ENCODE measurements around the gene ZNF266.

The ZNF266 gene

DNA sequence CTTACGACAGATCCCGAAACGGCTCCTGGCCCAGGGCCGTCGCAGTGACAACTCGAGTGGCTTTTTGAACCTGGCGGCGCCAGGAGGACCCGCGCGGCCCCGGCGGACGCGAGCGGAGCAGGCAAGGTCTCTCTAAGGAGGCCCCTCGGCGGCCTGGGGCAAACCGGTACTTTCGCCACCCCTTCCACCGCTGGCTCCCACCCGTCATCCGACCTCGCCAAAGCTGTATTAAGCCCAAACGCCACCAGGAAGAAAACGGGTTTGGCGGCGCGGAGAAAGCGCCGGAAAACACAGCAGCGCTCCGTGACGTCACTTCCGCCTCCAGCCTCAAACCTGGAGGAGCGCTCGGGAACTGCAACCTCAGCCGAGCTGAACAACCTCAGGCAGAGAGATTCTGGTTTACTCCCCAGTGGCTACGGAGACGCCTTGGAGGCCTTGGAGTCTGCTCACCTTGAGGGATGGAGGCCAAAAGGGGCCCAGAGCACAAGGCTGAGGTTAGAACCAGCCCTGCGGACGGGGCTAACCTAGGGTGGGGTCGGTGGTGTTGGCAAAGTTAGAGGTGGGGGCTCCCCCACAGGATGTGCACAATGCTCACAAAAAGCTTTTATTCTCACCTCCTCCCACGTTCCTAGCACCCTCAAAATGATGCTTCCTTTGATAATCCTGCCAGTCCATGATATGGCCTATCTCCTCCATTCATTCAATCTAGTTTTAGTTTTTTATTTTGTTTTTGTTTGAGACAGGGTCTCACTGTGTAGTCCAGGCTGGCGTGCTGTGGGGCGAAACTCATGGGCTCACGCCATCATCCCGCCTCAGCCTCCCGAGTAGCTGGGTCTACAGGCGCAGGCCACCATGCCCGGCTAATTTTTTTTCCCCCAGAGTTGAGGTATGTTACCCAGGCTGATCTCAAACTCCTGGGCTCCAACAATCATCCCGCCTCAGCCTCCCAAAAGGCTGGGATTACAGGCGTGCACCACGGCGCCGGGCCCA, at the start of gene ZNF266:
Gene ZNF266 (minus strand): TSS at position 295 of the 990 bp plus-strand sequence. CDS start 15,484 bp downstream, outside the sequence.
- peak; percentile 24 to 89 (median 67) for DNase-seq

DNA sequence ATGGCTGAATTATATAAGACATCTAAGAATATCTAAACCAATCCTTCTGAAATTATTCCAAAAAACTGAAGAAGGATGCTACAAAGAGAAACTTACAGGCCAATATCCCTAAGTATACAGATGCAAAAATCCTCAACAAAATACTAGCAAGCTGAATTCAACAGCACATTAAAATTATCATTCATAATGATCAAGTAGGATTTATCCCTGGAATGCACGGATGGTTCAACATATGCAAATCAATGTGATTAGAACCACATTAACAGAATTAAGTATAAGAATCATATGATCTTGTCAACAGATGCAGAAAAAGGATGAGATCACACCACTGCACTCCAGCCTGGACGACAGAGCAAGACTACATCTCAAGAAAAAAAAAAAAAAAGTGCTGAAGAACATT, 49.8 kb upstream of the ZNF266 start:
- DNase-seq: no peak

DNA sequence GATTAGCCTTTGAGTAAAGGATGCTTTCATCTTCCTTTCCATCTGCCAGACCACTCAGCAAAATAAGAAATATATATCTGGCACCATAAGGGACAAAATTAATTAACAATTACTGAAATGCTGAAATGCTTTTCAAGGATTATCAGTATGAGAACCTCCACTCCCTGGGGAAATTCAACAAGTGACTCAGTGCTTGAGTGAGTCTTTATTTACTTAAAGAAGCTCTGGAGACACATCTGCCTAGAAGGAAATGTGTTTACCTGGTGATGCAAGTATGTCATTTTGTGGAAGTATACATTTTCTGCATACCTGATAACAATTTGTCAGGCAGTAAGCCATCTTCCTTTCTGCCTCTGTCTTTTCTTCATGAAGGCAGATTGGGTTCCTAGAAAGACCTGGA, 39.6 kb upstream of the ZNF266 start:
- DNase-seq: no peak

DNA sequence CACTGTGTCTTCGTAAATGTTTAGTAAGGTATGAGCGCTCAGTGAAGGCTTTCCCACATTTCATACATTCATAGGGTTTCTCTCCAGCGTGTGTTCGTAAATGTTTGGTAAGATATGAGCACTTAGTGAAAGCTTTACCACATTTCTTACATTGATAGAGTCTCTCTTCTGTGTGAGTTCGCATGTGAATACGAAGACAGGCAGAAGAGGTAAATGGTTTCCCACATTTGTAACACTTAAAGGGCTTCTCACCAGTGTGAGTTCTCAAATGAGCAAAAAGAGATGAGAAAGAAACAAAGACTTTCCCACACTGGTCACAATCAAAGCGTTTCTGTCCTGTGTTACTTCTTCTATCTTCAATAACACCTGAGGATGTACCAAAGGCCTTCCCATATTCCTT, 31.8 kb upstream of the ZNF266 start:
- no peak for DNase-seq

DNA sequence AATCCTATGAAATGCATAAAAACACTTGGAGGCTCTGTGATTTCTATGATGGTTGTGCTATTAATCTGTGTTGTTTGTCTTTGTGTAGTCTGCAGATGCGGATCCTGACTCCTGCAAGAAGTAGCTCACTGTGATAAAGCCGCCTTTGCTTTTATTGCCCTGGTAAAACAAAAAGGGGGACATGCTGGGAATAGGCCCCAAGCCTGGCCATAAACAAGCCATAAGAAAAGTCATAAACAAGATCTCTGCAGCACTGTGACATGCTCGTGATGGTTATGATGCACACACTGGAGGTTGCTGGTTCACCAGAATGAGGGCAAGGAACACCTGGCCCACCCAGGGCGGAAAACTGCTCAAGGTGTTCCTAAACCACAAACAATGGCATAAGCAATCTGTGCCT, 26.6 kb upstream of the ZNF266 start:
- DNase-seq: no peak

DNA sequence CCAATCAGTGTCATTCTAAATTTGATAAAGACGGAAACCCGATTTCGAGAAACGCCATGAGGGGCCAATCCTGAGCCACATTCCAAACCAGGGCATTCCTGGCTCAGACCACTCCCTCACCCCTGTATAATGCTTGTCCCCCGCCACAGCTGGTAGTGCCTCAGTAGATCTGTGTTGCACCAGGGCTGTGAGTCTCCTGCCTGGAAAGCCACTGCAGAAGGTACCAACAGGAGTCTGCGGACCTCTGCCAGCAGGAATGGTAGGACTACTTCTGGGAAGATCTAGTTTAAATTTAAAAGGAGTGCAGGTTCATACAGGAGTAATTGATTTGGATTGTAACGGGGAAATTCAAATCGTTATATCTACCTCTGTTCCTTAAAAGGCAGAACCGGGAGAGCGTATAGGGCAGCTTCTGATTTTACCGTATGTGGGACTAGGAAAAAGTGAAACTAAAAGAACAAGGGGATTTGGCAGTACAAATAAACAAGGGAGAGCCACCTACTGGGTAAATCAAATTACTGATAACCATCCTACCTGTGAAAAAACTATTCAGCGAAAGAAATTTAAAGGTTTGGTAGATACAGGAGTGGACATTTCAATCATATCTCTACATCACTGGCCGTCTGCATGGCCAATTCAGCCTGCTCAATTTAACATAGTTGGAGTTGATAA, 20.8 kb upstream of the ZNF266 start:
- no peak for DNase-seq

DNA sequence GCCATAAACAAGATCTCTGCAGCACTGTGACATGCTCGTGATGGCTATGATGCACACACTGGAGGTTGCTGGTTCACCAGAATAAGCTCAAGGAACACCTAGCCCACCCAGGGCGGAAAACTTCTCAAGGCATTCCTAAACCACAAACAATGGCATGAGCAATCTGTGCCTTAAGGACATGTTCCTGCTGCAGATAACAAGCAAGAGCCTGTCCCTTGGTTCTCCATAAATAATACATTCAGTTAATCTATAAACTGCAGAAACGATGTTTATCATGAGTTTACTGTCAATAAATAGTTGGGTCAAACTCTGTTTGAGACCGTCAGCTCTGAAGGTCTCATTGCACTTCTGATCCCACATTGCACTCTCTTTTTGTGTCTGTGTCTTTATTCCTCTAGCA, 18.6 kb upstream of the ZNF266 start:
- DNase-seq: no peak

DNA sequence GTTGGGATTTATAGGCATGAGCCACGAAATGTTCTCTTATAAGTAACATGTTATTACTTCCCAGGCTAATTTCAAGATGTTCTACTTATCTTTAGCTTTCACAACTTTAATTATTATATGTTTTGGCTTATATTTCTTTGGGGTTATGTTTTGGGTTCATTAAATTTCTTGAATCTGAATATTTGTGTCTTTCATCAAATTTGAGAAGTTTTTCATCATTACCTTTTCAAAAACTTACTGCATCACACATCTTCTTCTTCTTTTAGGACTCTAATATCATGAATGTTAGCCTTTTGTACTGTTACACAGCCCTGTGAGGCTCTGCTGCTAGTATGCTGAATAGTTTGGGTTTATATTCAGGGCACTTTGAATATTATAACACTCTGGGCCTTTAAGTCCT, 9.7 kb upstream of the ZNF266 start:
- no peak for DNase-seq

DNA sequence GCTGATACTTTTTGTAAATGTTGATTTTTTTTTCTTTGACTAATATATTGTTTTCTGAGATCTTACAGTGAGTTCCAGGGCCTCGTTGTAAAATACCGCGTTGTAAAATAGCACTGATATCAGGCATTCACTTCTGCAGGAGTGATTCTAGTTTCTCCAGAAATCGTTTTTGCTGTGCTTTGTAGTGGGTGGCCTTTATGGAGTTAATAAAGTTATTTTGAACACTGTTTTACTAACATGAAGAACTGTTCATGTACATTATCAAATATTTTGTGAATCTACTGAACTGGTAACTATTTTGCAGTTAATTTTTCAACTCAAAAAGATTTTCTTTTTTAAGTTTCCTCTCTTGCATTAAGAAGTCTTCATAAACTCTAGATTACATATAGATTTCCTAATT, 985 bp upstream of the ZNF266 start:
- no peak for DNase-seq

DNA sequence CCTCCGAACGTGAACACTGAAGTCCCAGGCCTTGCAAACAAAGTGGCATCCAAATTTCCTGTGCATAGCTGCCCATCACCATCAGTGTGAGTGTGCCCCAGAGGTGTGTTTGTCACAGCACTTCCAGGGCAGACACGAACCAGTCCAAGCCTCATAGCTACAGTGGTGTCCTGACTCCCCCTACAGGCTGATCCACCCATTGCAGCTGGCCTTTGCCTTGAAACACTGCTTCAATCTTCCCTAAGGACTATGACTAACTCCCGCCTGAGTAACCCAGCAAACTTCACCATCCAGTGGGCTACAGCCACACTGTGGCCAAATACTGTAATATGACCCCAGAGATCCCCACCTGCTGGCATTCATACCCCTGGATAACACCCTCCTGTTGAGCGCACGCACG, 3.9 kb downstream of the ZNF266 start:
- DNase-seq: peak in 6 of 51 donors; percentile 0 to 3 (median 1)

DNA sequence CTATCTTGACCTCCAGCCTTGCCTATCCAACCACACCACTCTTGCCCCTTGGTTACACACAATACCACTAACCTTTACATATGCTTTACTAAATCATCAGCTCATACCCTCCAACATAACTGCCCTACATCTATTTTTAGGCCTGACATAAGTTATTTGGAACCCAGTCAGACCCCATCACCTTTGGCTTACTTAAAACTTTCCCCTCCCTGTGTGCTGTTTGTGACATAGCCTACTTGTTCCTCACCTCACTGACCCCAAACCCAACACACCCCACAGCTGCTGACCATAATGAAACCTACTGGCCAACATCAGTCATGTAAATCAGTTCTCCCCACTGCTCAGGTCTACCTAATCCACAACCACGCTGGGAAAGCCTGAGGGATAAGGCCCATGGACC, 4.9 kb downstream of the ZNF266 start:
- DNase-seq: no peak

DNA sequence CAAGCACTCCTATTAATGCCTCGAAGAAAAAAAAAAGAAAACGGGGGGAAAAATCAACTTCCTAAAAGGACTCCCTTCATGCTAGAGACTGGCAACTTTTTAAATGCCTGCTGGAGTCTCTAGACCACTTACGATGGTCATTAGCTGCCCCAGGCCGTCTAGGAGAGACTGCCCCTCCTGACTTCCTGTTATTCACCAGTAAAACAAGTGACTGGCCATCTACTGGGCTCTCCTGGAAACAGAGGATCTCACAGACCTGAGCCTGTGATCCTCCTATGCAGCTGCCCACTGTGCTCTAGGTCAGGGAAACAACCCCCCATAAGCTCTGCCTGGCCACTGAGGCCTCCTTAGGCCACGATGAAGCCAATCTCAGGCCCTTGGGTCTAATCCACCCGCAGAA, 7.4 kb downstream of the ZNF266 start:
- no peak for DNase-seq

DNA sequence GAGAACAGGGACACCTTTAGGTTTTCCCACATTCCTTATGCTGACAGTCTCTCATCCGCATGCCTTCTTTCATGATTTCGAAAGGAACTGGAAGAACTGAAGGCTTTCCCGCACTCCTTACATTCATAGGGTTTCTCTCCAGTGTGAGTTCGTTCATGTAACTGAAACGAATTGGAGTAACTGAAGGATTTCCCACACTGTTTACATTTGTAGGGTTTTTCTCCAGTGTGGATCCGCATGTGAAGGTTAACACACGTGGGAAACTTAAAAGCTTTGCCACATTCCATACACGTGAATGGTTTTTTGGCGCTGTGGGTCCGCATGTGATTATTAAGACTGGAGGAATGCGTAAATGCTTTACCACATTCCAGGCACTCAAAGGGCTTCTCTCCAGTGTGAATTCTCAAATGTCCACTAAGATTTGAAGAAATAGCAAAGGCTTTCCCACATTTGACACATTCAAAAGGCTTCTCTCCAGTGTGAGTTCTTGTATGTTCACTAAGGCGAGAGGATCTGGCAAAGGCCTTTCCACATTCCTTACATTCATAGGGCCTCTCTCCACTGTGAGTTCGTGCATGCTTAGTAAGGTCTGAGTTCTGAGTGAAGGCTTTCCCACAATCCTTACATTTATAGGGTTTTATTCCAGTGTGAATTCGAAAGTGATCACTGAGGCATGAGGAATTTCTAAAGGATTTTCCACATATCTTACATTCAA, 22.0 kb downstream of the ZNF266 start:
- no peak for DNase-seq

DNA sequence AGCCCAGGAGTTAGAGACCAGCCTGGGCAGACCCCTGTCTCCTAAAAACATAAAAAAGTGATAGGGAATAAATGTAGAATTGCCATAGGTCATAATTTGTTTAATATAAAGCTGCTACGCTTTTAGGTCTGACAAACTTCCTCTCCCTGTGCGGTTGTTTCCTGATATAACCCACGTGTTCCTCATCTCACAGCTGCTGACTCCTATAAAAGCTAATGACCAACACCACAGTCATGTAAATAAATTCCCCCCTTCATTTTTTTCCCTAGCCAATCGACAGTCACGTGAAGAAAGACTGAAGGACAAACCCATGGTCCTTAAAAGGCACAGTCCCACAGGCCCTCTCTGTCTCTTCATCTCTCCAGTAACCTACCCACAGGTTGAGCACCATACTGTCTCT, 27.5 kb downstream of the ZNF266 start:
- no peak for DNase-seq

DNA sequence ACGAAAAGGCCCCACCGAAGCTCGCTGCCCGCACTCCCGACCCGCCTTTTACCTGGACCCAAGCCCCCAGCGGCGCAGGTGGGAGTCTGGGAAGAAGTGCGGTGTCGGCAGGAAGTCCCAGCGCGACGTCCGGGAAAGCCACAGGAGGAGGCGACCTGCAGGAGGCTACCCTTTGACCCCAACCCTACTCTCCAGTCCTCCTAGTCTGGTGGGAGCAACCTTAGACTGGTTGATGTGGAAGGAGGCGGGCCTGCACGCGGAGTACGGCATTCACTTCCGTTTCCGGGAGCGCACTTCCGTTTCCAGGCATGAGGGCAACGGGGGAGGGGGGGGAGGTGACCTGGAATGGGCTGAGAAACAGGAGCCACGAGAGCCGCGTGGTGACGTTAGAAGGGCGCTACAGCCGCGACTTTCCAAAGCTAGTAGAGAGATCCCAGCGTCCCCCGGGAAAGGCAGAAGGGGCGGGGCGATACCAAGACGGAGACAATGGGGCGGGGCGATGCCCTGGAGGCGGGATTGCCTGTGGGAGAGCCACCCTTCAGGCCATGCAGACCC, 28.5 kb downstream of the ZNF266 start:
- peak in 31 of 51 donors; percentile 0 to 71 (median 27) for DNase-seq

DNA sequence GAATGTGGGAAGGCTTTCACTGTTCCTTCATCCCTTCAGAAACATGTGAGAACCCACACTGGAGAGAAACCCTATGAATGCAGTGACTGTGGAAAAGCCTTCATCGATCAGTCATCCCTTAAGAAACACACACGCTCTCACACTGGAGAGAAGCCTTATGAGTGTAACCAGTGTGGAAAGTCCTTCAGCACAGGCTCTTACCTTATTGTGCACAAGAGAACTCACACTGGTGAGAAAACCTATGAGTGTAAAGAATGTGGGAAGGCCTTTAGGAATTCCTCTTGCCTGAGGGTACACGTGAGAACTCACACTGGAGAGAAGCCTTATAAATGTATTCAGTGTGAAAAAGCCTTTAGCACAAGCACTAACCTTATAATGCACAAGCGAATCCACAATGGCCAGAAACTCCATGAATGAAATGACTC, 54.0 kb downstream of the ZNF266 start:
- no peak for DNase-seq

DNA sequence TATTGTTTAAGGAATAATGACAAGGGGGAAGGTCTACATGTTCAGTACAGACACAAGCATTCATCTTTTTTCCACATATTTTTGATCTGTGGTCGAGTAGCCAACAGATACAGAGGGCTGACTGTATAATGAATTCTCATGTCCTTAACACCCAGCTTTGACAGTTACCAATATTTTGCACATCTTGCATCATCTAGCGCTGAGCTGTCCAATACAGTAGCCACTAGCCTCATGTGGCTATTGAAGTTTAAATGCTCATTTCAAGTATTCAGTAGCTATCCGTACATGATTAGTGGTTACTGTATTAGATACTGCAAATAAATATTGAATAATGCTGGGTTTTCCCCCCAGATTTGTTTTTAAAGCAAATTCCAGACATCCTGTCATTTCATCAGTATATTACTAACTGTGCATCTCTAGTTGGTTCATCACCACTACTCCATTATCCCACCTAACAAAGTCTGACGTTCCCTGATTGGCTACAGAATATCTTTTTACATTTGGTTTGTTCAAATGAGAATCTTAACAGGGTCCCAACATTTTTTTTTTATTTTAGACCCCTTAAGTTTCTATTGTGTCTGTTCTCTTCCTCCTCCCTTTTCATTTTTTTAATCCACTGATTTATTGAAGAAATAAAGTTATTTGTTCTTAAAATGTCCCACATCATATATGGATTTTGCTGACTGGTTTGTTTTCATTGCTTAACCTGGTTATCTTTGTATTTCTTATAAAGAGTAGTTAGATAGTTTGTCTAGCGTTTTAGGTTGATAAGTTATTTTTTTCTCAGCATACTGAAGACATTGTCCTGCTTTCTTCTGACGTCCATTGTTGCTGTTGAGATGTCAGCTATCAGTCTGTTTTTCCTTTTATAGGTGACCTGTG, 64.4 kb downstream of the ZNF266 start:
- DNase-seq: no peak

DNA sequence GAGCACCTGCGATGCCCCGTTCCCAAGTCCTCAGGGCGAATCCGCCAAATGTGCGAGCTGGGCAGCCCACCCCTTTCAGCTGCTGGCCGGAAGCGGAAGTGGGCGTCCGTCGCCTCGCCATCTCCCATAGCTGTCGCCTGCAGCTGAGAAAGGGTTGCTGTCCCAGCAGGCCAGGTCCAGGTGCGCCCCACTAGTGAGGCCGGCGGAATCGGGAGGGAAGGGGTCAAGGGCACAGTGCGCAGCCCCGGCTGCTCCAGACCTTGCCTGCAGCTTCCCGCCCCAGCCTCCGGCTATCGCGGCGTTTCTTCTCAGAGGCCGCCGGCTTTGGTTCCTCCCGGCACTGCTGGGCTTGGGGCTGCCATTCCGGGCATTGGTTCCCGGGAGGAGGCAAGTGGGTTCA, 72.5 kb downstream of the ZNF266 start, which contains the start of gene ZNF177:
Gene ZNF177 (plus strand): TSS at position 109 of the 400 bp plus-strand sequence. CDS start 15,299 bp downstream, outside the sequence.
- DNase-seq: peak in 14 of 51 donors; percentile 0 to 18 (median 4)

Measured in hypothalamus (tissue), 51 donors.